H9 (cell line): ENCODE results near the gene LTBP2. TPM values are rescaled to one million over a fixed set of nuclear protein-coding genes. Genes with fewer than 3 reads are reported as not detected.

ENCODE experiments used
- DNase-seq: peaks from one replicate; pipeline ENCODE4 v3.0.0-alpha.2; 2017
- H2AFZ ChIP-seq: one replicate; pipeline ENCODE4 v1.6.1; 2013; ENCODE audit warnings: mild to moderate bottlenecking, low read length, control low read depth, moderate library complexity
- H2AK5ac ChIP-seq: 2 replicates; pipeline ENCODE4 v1.6.1; 2013; ENCODE audit warnings: low read length, control low read depth, mixed read lengths; ENCODE audit not compliant: insufficient read length
- H2BK120ac ChIP-seq: one replicate; pipeline ENCODE4 v1.6.1; 2013; ENCODE audit warnings: low read depth, mild to moderate bottlenecking, low read length, control low read depth, inconsistent platforms; ENCODE audit not compliant: poor library complexity, severe bottlenecking
- H2BK12ac ChIP-seq: 2 replicates; pipeline ENCODE4 v1.6.1; 2013; ENCODE audit warnings: low read length, control low read depth, mixed read lengths, low read depth; ENCODE audit not compliant: insufficient read length
- H2BK15ac ChIP-seq: 2 replicates; pipeline ENCODE4 v1.6.1; 2013; ENCODE audit warnings: low read depth, low read length, control low read depth
- H2BK20ac ChIP-seq: one replicate; pipeline ENCODE4 v1.6.1; 2013; ENCODE audit warnings: low read depth, mild to moderate bottlenecking, low read length, control low read depth, inconsistent platforms; ENCODE audit not compliant: poor library complexity, severe bottlenecking
- H2BK5ac ChIP-seq: 2 replicates; pipeline ENCODE4 v1.6.1; 2013; ENCODE audit warnings: low read length, control low read depth, mixed read lengths; ENCODE audit not compliant: insufficient read length
- H3K14ac ChIP-seq: 2 replicates; pipeline ENCODE4 v1.6.1; 2013; ENCODE audit warnings: low read length, control low read depth; ENCODE audit not compliant: insufficient read depth
- H3K18ac ChIP-seq: 2 replicates; pipeline ENCODE4 v1.6.1; 2013; ENCODE audit warnings: low read depth, mild to moderate bottlenecking, mixed read lengths, low read length, control low read depth; ENCODE audit not compliant: insufficient read length
- H3K23ac ChIP-seq: 2 replicates; pipeline ENCODE4 v1.6.1; 2013; ENCODE audit warnings: low read length, control low read depth, mixed read lengths, low read depth; ENCODE audit not compliant: insufficient read length
- H3K23me2 ChIP-seq: 2 replicates; pipeline ENCODE4 v1.6.1; 2013; ENCODE audit warnings: low read depth, mild to moderate bottlenecking, mixed read lengths, low read length, control low read depth; ENCODE audit not compliant: insufficient read length, poor library complexity, severe bottlenecking
- H3K27ac ChIP-seq: 2 replicates; pipeline ENCODE4 v1.5.1; 2013; ENCODE audit warnings: low read length, control low read depth, mixed read lengths, low read depth; ENCODE audit not compliant: insufficient read length
- H3K27me3 ChIP-seq: 2 replicates; pipeline ENCODE4 v1.6.1; 2013; ENCODE audit warnings: low read length, control low read depth, inconsistent platforms; ENCODE audit not compliant: insufficient read depth
- H3K4ac ChIP-seq: 2 replicates; pipeline ENCODE4 v1.6.1; 2013; ENCODE audit warnings: low read depth, mild to moderate bottlenecking, control low read depth, inconsistent platforms, low read length, moderate library complexity
- H3K4me1 ChIP-seq: 2 replicates; pipeline ENCODE4 v1.6.1; 2013; ENCODE audit warnings: low read length, control low read depth, inconsistent platforms; ENCODE audit not compliant: insufficient read depth
- H3K4me2 ChIP-seq: 2 replicates; pipeline ENCODE4 v1.6.1; 2013; ENCODE audit warnings: low read length, control low read depth, mixed read lengths; ENCODE audit not compliant: insufficient read length, insufficient read depth
- H3K56ac ChIP-seq: 2 replicates; pipeline ENCODE4 v1.6.1; 2013; ENCODE audit warnings: low read depth, mild to moderate bottlenecking, mixed read lengths, low read length, control low read depth; ENCODE audit not compliant: insufficient read length
- H3K79me1 ChIP-seq: 2 replicates; pipeline ENCODE4 v1.6.1; 2013; ENCODE audit warnings: low read depth, mild to moderate bottlenecking, moderate library complexity, low read length, control low read depth, inconsistent platforms; ENCODE audit not compliant: insufficient read depth, poor library complexity, severe bottlenecking
- H3K79me2 ChIP-seq: 2 replicates; pipeline ENCODE4 v1.6.1; 2013; ENCODE audit warnings: low read length, control low read depth, inconsistent platforms; ENCODE audit not compliant: insufficient read depth
- H3K9ac ChIP-seq: 2 replicates; pipeline ENCODE4 v1.6.1; 2013; ENCODE audit warnings: low read length, control low read depth, mixed read lengths; ENCODE audit not compliant: insufficient read length; ENCODE audit errors: extremely low read depth
- H3K9me3 ChIP-seq: one replicate; pipeline ENCODE4 v1.6.1; 2013; ENCODE audit warnings: low read depth, low read length, inconsistent platforms; ENCODE audit not compliant: control insufficient read depth
- H3T11ph ChIP-seq: one replicate; pipeline ENCODE4 v1.6.1; 2013; ENCODE audit warnings: mild to moderate bottlenecking, low read length, control low read depth, inconsistent platforms
- H4K20me1 ChIP-seq: one replicate; pipeline ENCODE4 v1.6.1; 2013; ENCODE audit not compliant: control insufficient read depth, insufficient read length, insufficient read depth
- H4K5ac ChIP-seq: 2 replicates; pipeline ENCODE4 v1.6.1; 2013; ENCODE audit warnings: low read depth, mild to moderate bottlenecking, mixed read lengths, low read length, control low read depth; ENCODE audit not compliant: insufficient read length
- H4K8ac ChIP-seq: replicated peaks from 2 replicates; pipeline ENCODE4 v1.6.1; 2013; ENCODE audit warnings: low read length, control low read depth, mixed read lengths, low read depth; ENCODE audit not compliant: insufficient read length
- H4K91ac ChIP-seq: 2 replicates; pipeline ENCODE4 v1.6.1; 2013; ENCODE audit warnings: low read depth, mild to moderate bottlenecking, moderate library complexity, mixed read lengths, low read length, control low read depth; ENCODE audit not compliant: insufficient read length
- H3K27ac Mint-ChIP-seq, 3 experiments: 2 replicates in 2 of 3; 3 replicates in 1 of 3; pipeline ENCODE4 v1.8.0; 2020 to 2021; ENCODE audit warnings: mixed read lengths in 3 of 3, mild to moderate bottlenecking in 1 of 3, moderate library complexity in 1 of 3
- H3K27me3 Mint-ChIP-seq: 2 replicates; pipeline ENCODE4 v1.8.0; 2021; ENCODE audit warnings: low read depth, mild to moderate bottlenecking, moderate library complexity, mixed read lengths
- H3K36me3 Mint-ChIP-seq, 3 experiments: 2 replicates in 2 of 3; 3 replicates in 1 of 3; pipeline ENCODE4 v1.8.0; 2020 to 2021; ENCODE audit warnings: low read depth in 3 of 3, mixed read lengths in 3 of 3; ENCODE audit not compliant: insufficient read depth in 1 of 3
- H3K4me1 Mint-ChIP-seq, 2 experiments: 2 replicates each; pipeline ENCODE4 v1.8.0; 2020; ENCODE audit warnings: mixed read lengths in 2 of 2
- H3K4me3 Mint-ChIP-seq, 2 experiments: 2 replicates in 1 of 2; 3 replicates in 1 of 2; pipeline ENCODE4 v1.8.0; 2020 to 2021; ENCODE audit warnings: mild to moderate bottlenecking in 2 of 2, mixed read lengths in 2 of 2, moderate library complexity in 1 of 2
- H3K9me3 Mint-ChIP-seq, 2 experiments: 2 replicates in 1 of 2; 3 replicates in 1 of 2; pipeline ENCODE4 v1.8.0; 2020; ENCODE audit warnings: mild to moderate bottlenecking in 2 of 2, mixed read lengths in 2 of 2, moderate library complexity in 1 of 2
- WGBS: extraction: QIAGEN DNeasy Blood & Tissue Kit; methylation state at CpG from one replicate; pipeline ENCODE4 v1.1.7; 2013; ENCODE audit warnings: missing lambda C conversion rate, low lambda C conversion rate, mixed read lengths; ENCODE audit not compliant: insufficient read length; ENCODE audit errors: extremely low coverage; 5-methylcytosine and 5-hydroxymethylcytosine counted together
- total RNA-seq: library from RNA; stranded (reverse); gene quantifications from 2 replicates; pipeline ENCODE4 v1.2.1, GENCODE V29; 2021
- TF ChIP-seq, protein P1 (sequence below): fragments of 200-600 bp; sonication (generic); conservative IDR thresholded peaks from 3 replicates; pipeline ENCODE4 v1.8.0; 2021; ENCODE audit warnings: antibody characterized with exemption, mild to moderate bottlenecking

The LTBP2 gene
- total RNA-seq, 1 experiment from 2014 or later, result 0.77 TPM

GRCh38 chr14:74615735-74616134 lies 3.7 kb upstream of the LTBP2 start:
- Histone ChIP-seq H3K9ac (no peak overlapping the region), H3K4ac (no peak overlapping the region), H3K27me3 (peaks cover 11% of the 10 kb centered on the region), H2BK5ac (no peak overlapping the region), H3K4me2 (no peak overlapping the region), H2AFZ (no peak overlapping the region), H3K18ac (no peak overlapping the region), H3K14ac (no peak overlapping the region), H2BK12ac (no peak overlapping the region), H4K8ac (no peak overlapping the region), H3K79me2 (no peaks in the 10 kb centered on the region), H3K9me3 (no peaks in the 10 kb centered on the region), H2AK5ac (no peak overlapping the region), H3T11ph (no peak overlapping the region), H2BK120ac (no peak overlapping the region), H3K79me1 (no peaks in the 10 kb centered on the region), H4K91ac (no peak overlapping the region), H2BK20ac (no peak overlapping the region), H3K4me1 (peaks cover 5% of the 10 kb centered on the region; the same call in 1 of the 2 replicates), H3K56ac (no peak overlapping the region), H3K23me2 (peaks cover 15% of the 10 kb centered on the region), H3K23ac (no peak overlapping the region), H2BK15ac (no peak overlapping the region), H3K27ac (no peak overlapping the region), H4K20me1 (no peaks in the 10 kb centered on the region), H4K5ac (no peak overlapping the region)
- Mint-ChIP-seq H3K27ac (no peak overlapping the region), H3K9me3 (peaks cover 3% of the 10 kb centered on the region in 2 experiments; a peak in 4 of 5 replicates), H3K4me3 (no peak overlapping the region), H3K27me3 (peaks cover 54% of the 10 kb centered on the region), H3K36me3 (peaks cover 0 to 3% (median 0%) of the 10 kb centered on the region in 3 experiments; a peak in 2 of 7 replicates), H3K4me1 (peaks cover 29 to 42% of the 10 kb centered on the region in 2 experiments)
- WGBS, result no CpG with 5 or more reads among the region's 14 CpGs
- TF ChIP-seq, protein P1, sequence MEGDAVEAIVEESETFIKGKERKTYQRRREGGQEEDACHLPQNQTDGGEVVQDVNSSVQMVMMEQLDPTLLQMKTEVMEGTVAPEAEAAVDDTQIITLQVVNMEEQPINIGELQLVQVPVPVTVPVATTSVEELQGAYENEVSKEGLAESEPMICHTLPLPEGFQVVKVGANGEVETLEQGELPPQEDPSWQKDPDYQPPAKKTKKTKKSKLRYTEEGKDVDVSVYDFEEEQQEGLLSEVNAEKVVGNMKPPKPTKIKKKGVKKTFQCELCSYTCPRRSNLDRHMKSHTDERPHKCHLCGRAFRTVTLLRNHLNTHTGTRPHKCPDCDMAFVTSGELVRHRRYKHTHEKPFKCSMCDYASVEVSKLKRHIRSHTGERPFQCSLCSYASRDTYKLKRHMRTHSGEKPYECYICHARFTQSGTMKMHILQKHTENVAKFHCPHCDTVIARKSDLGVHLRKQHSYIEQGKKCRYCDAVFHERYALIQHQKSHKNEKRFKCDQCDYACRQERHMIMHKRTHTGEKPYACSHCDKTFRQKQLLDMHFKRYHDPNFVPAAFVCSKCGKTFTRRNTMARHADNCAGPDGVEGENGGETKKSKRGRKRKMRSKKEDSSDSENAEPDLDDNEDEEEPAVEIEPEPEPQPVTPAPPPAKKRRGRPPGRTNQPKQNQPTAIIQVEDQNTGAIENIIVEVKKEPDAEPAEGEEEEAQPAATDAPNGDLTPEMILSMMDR, result no peak
- DNase-seq, result no peak
